SH-SY5Y (cell line): ENCODE data around the gene HCRTR1.

Experiments used
- GATA2 ChIP-seq: IDR thresholded peaks from 2 replicates; pipeline ENCODE4 v1.6.1; 2011; ENCODE audit warnings: mild to moderate bottlenecking, low read depth, low read length
- GATA3 ChIP-seq: IDR thresholded peaks from 2 replicates; pipeline ENCODE4 v1.6.1; 2011; ENCODE audit warnings: low read depth, mild to moderate bottlenecking, low read length, moderate library complexity

GRCh38 chr1:31579374-31579773 lies 38.1 kb upstream of the HCRTR1 start:
- TF ChIP-seq GATA2 (no peak), GATA3 (no peak)
